Measurements from ENCODE around the gene MRPS5. TPM values are rescaled to one million over a fixed set of nuclear protein-coding genes. Genes with fewer than 3 reads are reported as not detected.
"Not testable (repeated sequence)": the region's sequence is repeated elsewhere in the genome, so short reads cannot be mapped to it uniquely, and the experiment has no call there.

Gene MRPS5
- polyA plus RNA-seq, 2 donors = 46.5 to 52.9 TPM

GRCh38 chr2:95099910-95100309, 21.7 kb downstream of the MRPS5 start:
- WGBS, 2 donors = 90 to 92% methylated on average over 2 of the region's 2 CpGs

GRCh38 chr2:95098273-95098672, 23.3 kb downstream of the MRPS5 start:
- not testable (repeated sequence) for H3K36me3 ChIP-seq (ENCODE audit: control insufficient read depth in 2 of 2, insufficient read depth in 2 of 2, low read length in 1 of 2); H3K4me1 ChIP-seq (ENCODE audit: control insufficient read depth in 2 of 2, insufficient read depth in 2 of 2, low read length in 1 of 2); H3K4me3 ChIP-seq (ENCODE audit: low read depth in 1 of 2, low read length in 2 of 2); H3K27me3 ChIP-seq (ENCODE audit: control insufficient read depth in 1 of 2, insufficient read depth in 2 of 2, low read length in 2 of 2); H3K9me3 ChIP-seq (ENCODE audit: control insufficient read depth in 2 of 2, insufficient read depth in 1 of 2, low read depth in 1 of 2, low read length in 1 of 2); H3K27ac ChIP-seq (ENCODE audit: low read depth in 2 of 2, low read length in 1 of 2)
- 98% methylated on average over 5 of the region's 5 CpGs for WGBS, 2 donors

More at GRCh38 chr2:95099910-95100309, 21.7 kb downstream of the MRPS5 start:
- Histone ChIP-seq H3K27me3 (ENCODE audit: control insufficient read depth in 1 of 2, insufficient read depth in 2 of 2, low read length in 2 of 2) (no peaks in the 10 kb centered on the region), H3K4me3 (ENCODE audit: low read depth in 1 of 2, low read length in 2 of 2) (no peak overlapping the region), H3K36me3 (ENCODE audit: control insufficient read depth in 2 of 2, insufficient read depth in 2 of 2, low read length in 1 of 2) (peaks cover 3 to 10% of the 10 kb centered on the region in 2 donors), H3K4me1 (ENCODE audit: control insufficient read depth in 2 of 2, insufficient read depth in 2 of 2, low read length in 1 of 2) (no peaks in the 10 kb centered on the region), H3K9me3 (ENCODE audit: control insufficient read depth in 2 of 2, insufficient read depth in 1 of 2, low read depth in 1 of 2, low read length in 1 of 2) (no peaks in the 10 kb centered on the region), H3K27ac (ENCODE audit: low read depth in 2 of 2, low read length in 1 of 2) (no peak overlapping the region)

GRCh38 chr2:95091885-95092555, 29.6 kb downstream of the MRPS5 start:
- 95% methylated on average over 6 of the region's 6 CpGs for WGBS, 2 donors
- no peak overlapping the region for H3K27ac ChIP-seq (ENCODE audit: low read depth in 2 of 2, low read length in 1 of 2)
- no peaks in the 10 kb centered on the region for H3K27me3 ChIP-seq (ENCODE audit: control insufficient read depth in 1 of 2, insufficient read depth in 2 of 2, low read length in 2 of 2)
- no peak overlapping the region for H3K4me3 ChIP-seq (ENCODE audit: low read depth in 1 of 2, low read length in 2 of 2)
- H3K4me1 ChIP-seq (ENCODE audit: control insufficient read depth in 2 of 2, insufficient read depth in 2 of 2, low read length in 1 of 2) = no peaks in the 10 kb centered on the region
- peaks cover 0 to 3% of the 10 kb centered on the region in 2 donors for H3K9me3 ChIP-seq (ENCODE audit: control insufficient read depth in 2 of 2, insufficient read depth in 1 of 2, low read depth in 1 of 2, low read length in 1 of 2)
- H3K36me3 ChIP-seq (ENCODE audit: control insufficient read depth in 2 of 2, insufficient read depth in 2 of 2, low read length in 1 of 2) = peaks cover 10 to 35% of the 10 kb centered on the region in 2 donors

- WGBS, 2 donors = 93% methylated on average over 5 of the region's 5 CpGs
- no peak overlapping the region for H3K4me3 ChIP-seq (ENCODE audit: low read depth in 1 of 2, low read length in 2 of 2)
- peaks cover 0 to 3% of the 10 kb centered on the region in 2 donors for H3K9me3 ChIP-seq (ENCODE audit: control insufficient read depth in 2 of 2, insufficient read depth in 1 of 2, low read depth in 1 of 2, low read length in 1 of 2)
- H3K27me3 ChIP-seq (ENCODE audit: control insufficient read depth in 1 of 2, insufficient read depth in 2 of 2, low read length in 2 of 2) = no peaks in the 10 kb centered on the region
- no peak overlapping the region for H3K27ac ChIP-seq (ENCODE audit: low read depth in 2 of 2, low read length in 1 of 2)
- H3K4me1 ChIP-seq (ENCODE audit: control insufficient read depth in 2 of 2, insufficient read depth in 2 of 2, low read length in 1 of 2) = peaks cover 0 to 2% of the 10 kb centered on the region in 2 donors
- peaks cover 10 to 30% of the 10 kb centered on the region in 2 donors for H3K36me3 ChIP-seq (ENCODE audit: control insufficient read depth in 2 of 2, insufficient read depth in 2 of 2, low read length in 1 of 2)
Observed at GRCh38 chr2:95087379-95087778, 34.2 kb downstream of the MRPS5 start.

- no peak overlapping the region for H3K4me3 ChIP-seq (ENCODE audit: low read depth in 1 of 2, low read length in 2 of 2)
- WGBS, 2 donors = 85 to 94% methylated on average over 1 of the region's 1 CpG
- no peaks in the 10 kb centered on the region for H3K27me3 ChIP-seq (ENCODE audit: control insufficient read depth in 1 of 2, insufficient read depth in 2 of 2, low read length in 2 of 2)
- no peak overlapping the region for H3K27ac ChIP-seq (ENCODE audit: low read depth in 2 of 2, low read length in 1 of 2)
- H3K4me1 ChIP-seq (ENCODE audit: control insufficient read depth in 2 of 2, insufficient read depth in 2 of 2, low read length in 1 of 2) = peaks cover 0 to 2% of the 10 kb centered on the region in 2 donors
- H3K9me3 ChIP-seq (ENCODE audit: control insufficient read depth in 2 of 2, insufficient read depth in 1 of 2, low read depth in 1 of 2, low read length in 1 of 2) = peaks cover 0 to 3% of the 10 kb centered on the region in 2 donors
- H3K36me3 ChIP-seq (ENCODE audit: control insufficient read depth in 2 of 2, insufficient read depth in 2 of 2, low read length in 1 of 2) = peaks cover 10 to 20% of the 10 kb centered on the region in 2 donors
Observed at GRCh38 chr2:95086017-95086416, 35.6 kb downstream of the MRPS5 start.

- no peaks in the 10 kb centered on the region for H3K27me3 ChIP-seq (ENCODE audit: control insufficient read depth in 1 of 2, insufficient read depth in 2 of 2, low read length in 2 of 2)
- peaks cover 0 to 3% of the 10 kb centered on the region in 2 donors for H3K9me3 ChIP-seq (ENCODE audit: control insufficient read depth in 2 of 2, insufficient read depth in 1 of 2, low read depth in 1 of 2, low read length in 1 of 2)
- peaks cover 0 to 7% of the 10 kb centered on the region in 2 donors for H3K36me3 ChIP-seq (ENCODE audit: control insufficient read depth in 2 of 2, insufficient read depth in 2 of 2, low read length in 1 of 2)
- H3K4me1 ChIP-seq (ENCODE audit: control insufficient read depth in 2 of 2, insufficient read depth in 2 of 2, low read length in 1 of 2) = peaks cover 0 to 2% of the 10 kb centered on the region in 2 donors
- no peak overlapping the region for H3K27ac ChIP-seq (ENCODE audit: low read depth in 2 of 2, low read length in 1 of 2)
- no peak overlapping the region for H3K4me3 ChIP-seq (ENCODE audit: low read depth in 1 of 2, low read length in 2 of 2)
- WGBS, 2 donors = 85% methylated on average over 2 of the region's 2 CpGs
Observed at GRCh38 chr2:95082477-95082876, 39.1 kb downstream of the MRPS5 start.

GRCh38 chr2:95079199-95079683, 42.4 kb downstream of the MRPS5 start:
- Histone ChIP-seq H3K27me3 (ENCODE audit: control insufficient read depth in 1 of 2, insufficient read depth in 2 of 2, low read length in 2 of 2) (no peaks in the 10 kb centered on the region), H3K4me1 (ENCODE audit: control insufficient read depth in 2 of 2, insufficient read depth in 2 of 2, low read length in 1 of 2) (peaks cover 2% of the 10 kb centered on the region in 2 donors), H3K4me3 (ENCODE audit: low read depth in 1 of 2, low read length in 2 of 2) (no peak overlapping the region), H3K27ac (ENCODE audit: low read depth in 2 of 2, low read length in 1 of 2) (no peak overlapping the region), H3K9me3 (ENCODE audit: control insufficient read depth in 2 of 2, insufficient read depth in 1 of 2, low read depth in 1 of 2, low read length in 1 of 2) (no peaks in the 10 kb centered on the region), H3K36me3 (ENCODE audit: control insufficient read depth in 2 of 2, insufficient read depth in 2 of 2, low read length in 1 of 2) (no peaks in the 10 kb centered on the region)
- 49 to 53% methylated on average over 7 of the region's 7 CpGs for WGBS, 2 donors

- Histone ChIP-seq H3K4me3 (ENCODE audit: low read depth in 1 of 2, low read length in 2 of 2) (no peak overlapping the region), H3K27ac (ENCODE audit: low read depth in 2 of 2, low read length in 1 of 2) (no peak overlapping the region), H3K27me3 (ENCODE audit: control insufficient read depth in 1 of 2, insufficient read depth in 2 of 2, low read length in 2 of 2) (no peaks in the 10 kb centered on the region), H3K9me3 (ENCODE audit: control insufficient read depth in 2 of 2, insufficient read depth in 1 of 2, low read depth in 1 of 2, low read length in 1 of 2) (no peaks in the 10 kb centered on the region), H3K4me1 (ENCODE audit: control insufficient read depth in 2 of 2, insufficient read depth in 2 of 2, low read length in 1 of 2) (peaks cover 2% of the 10 kb centered on the region in 2 donors), H3K36me3 (ENCODE audit: control insufficient read depth in 2 of 2, insufficient read depth in 2 of 2, low read length in 1 of 2) (no peaks in the 10 kb centered on the region)
- WGBS, 2 donors = 56 to 59% methylated on average over 10 of the region's 10 CpGs
Observed at GRCh38 chr2:95077861-95078603, 43.6 kb downstream of the MRPS5 start.

GRCh38 chr2:95077530-95077825, 44.1 kb downstream of the MRPS5 start:
- Histone ChIP-seq H3K27me3 (ENCODE audit: control insufficient read depth in 1 of 2, insufficient read depth in 2 of 2, low read length in 2 of 2) (no peaks in the 10 kb centered on the region), H3K27ac (ENCODE audit: low read depth in 2 of 2, low read length in 1 of 2) (no peak overlapping the region), H3K4me3 (ENCODE audit: low read depth in 1 of 2, low read length in 2 of 2) (no peak overlapping the region), H3K36me3 (ENCODE audit: control insufficient read depth in 2 of 2, insufficient read depth in 2 of 2, low read length in 1 of 2) (no peaks in the 10 kb centered on the region), H3K4me1 (ENCODE audit: control insufficient read depth in 2 of 2, insufficient read depth in 2 of 2, low read length in 1 of 2) (peaks cover 2% of the 10 kb centered on the region in 2 donors), H3K9me3 (ENCODE audit: control insufficient read depth in 2 of 2, insufficient read depth in 1 of 2, low read depth in 1 of 2, low read length in 1 of 2) (no peaks in the 10 kb centered on the region)
- WGBS, 2 donors = 32 to 38% methylated on average over 3 of the region's 3 CpGs
